GM21447 (cell line): ENCODE data around the gene ADCY4.

Source experiments
- ATAC-seq: cut with Tn5 transposase; IDR thresholded peaks from one replicate; pipeline ENCODE4 v1.9.1; 2021; ENCODE audit not compliant: unreplicated experiment

Gene ADCY4

DNA sequence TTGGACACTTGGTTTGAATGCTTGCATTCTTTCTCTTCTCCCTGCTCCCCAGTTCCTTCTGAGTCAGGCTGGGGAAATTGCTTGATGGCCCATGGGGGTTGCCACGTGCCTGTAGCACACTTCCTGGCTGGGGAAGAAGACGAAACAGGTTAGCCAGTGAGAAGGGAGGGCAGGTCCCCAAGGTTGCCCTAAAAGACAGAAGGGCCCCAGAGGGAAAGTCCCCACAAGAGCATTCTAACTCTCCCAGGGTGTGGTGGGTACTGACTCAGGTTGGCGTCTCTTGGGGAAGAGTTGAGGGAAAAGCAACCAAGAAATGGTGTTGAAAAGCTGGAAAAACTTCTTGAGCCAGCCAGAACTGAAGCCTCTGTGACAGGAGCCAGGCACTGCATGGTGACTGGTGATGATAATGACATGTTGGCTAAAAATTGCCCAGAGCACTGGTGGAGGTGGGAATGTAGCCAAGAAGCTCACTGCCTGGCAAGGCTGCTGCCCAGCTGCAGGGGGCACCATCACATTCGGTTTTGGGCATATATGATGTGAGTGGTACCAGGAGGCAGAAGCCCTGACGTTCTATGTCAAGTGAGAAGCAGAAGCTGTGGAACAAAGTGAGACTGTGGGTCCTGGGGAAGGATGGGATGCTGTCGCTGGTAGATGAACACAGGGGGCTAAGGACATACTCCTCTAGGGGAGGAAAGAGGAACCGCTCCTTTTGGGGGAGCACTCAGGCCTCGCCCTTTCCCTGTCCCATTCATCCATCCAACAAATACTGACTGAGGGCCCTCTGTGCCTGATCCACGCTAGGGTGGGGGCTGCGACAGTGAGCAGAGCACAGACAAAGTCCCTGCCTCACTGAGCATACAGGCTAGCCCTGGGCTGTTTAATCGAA is 55.3 kb downstream of the ADCY4 start:
- peak; percentile 69 for ATAC-seq

GRCh38 chr14:24278424-24278823 is 56.4 kb downstream of the ADCY4 start:
- no peak for ATAC-seq

GRCh38 chr14:24277606-24278321 is 57.1 kb downstream of the ADCY4 start:
- ATAC-seq = no peak

DNA sequence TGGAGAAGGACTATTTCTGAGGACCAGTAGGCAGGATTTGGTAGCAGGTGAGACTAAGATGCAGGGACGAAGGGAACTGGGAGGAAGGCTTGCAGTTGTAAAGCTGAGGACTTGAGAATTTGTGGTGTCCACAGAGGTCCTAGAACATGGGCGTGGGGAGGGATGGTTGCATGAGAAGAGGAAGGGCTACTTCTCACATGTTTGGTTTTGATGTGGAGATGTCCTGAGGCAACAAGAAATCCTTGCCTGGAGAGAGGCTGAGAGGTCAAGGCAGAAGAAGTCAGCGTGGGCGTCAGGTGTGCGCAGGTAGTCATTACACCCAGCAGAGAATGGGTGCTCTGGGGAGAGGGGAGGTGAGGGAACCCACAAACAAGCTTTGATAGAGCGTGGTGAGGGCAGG is 57.8 kb downstream of the ADCY4 start:
- ATAC-seq = no peak

- ATAC-seq = peak; percentile 50
Observed at GRCh38 chr14:24274101-24274543, 60.7 kb downstream of the ADCY4 start.

- no peak for ATAC-seq
Observed at GRCh38 chr14:24273422-24273998, 61.4 kb downstream of the ADCY4 start.

DNA sequence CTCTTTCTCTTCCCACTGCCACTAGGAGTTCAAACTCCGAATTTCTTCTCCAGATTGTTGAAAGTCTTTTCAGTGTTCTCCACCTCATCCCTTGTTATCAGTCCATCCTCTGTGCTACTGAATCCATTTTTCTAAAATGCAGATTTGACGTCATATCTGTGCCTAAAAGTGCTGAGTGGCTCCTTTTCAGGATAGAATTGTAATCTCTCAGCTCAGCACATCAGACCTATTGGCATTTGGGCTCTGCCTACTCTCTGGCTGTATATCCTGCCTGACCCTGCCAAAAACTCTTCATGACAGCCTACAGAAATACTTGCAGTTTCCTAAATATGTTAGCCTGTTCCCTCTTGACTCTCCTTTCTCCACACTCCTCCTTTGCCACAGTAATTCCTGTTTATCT is 62.4 kb downstream of the ADCY4 start:
- ATAC-seq = no peak

- ATAC-seq = no peak
Observed at GRCh38 chr14:24271834-24272263, 63.0 kb downstream of the ADCY4 start.

- peak; percentile 76 for ATAC-seq
Observed at GRCh38 chr14:24271134-24271833, 63.6 kb downstream of the ADCY4 start, which contains the start of gene RABGGTA. TSS of gene RABGGTA (minus strand) at chr14:24271597. CDS start at chr14:24271115, 482 bp downstream.

DNA sequence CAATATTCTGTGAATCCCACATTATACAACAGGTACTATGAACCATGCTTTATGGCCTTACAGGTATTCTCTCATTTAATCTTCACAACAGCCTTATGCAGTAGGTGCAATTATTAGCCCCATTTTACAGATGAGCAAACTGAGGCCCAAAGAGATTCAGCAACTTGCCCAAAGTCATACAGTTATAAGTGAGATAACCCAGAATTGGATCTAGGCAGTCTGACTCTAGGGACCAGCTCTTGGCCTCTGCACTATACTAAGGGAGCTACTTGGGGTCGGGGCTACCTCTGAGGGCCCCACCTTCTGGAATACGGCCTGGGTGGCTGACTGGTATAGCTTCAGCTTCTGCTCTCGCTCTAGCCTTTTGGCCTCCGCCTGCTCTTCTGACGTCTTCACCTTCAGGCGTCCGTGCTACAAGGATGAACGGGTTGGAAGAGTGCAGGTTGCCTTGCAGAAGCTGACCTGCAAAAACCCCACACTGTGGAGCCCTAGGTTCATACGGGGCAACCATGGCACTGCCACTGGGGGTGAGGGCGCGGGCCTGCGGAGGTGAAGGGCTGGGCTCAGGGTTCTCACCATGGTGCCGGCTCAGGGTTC is 64.2 kb downstream of the ADCY4 start:
- ATAC-seq = no peak

GRCh38 chr14:24269910-24270536 is 64.8 kb downstream of the ADCY4 start:
- ATAC-seq = no peak

DNA sequence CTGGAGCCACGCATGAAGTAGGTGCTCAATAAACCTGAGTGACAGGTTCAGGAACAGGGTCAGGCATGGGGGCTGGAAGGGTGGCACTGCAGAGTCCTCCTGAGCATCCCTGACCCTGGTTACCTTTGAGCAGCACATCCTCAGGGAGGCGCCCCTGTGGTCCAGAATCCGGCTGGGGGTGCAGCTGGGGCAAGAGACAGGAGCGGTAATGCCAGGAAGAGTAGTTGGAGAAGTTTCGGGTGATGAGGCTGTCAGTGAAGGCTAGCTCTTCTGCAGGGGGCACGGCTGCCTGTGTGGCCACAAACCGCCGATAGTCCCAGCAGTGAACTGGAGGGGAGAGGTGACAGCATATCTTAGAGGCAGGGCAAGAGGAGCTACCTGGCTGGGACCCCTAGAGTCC is 65.5 kb downstream of the ADCY4 start:
- no peak for ATAC-seq
